HL-60 (cell line): ENCODE measurements around the gene ATP6V1G1.
A peak's percentile ranks its signal among the peaks of the same experiment; 100 is the strongest.

Source experiments
- DNase-seq, 2 experiments: peaks; one replicate each; pipeline ENCODE4 v3.0.0-alpha.2; 2010 to 2020; ENCODE audit warnings: low read depth in 1 of 2, low spot score in 1 of 2
- H3K27ac ChIP-seq: fragments of 250-450 bp; sonication (Bioruptor Pico); replicated peaks from 2 replicates; pipeline ENCODE4 v1.5.1; 2020; ENCODE audit warnings: mild to moderate bottlenecking, moderate library complexity
- H3K27me3 ChIP-seq: fragments of 250-450 bp; sonication (Bioruptor Pico); 2 replicates; pipeline ENCODE4 v1.5.1; 2021; ENCODE audit warnings: mild to moderate bottlenecking, moderate library complexity; ENCODE audit not compliant: insufficient read depth, poor library complexity, severe bottlenecking
- H3K4me3 ChIP-seq: replicated peaks from 2 replicates; pipeline ENCODE4 v1.5.1; 2011; ENCODE audit warnings: mild to moderate bottlenecking, control low read depth, low read length; ENCODE audit not compliant: insufficient read depth
- CTCF ChIP-seq: IDR thresholded peaks from one replicate; pipeline ENCODE4 v1.5.1; 2011; ENCODE audit warnings: low read length, control low read depth, inconsistent platforms; ENCODE audit not compliant: insufficient read depth
- GABPA ChIP-seq: IDR thresholded peaks from 2 replicates; pipeline ENCODE4 v1.6.1; 2012; ENCODE audit warnings: low read depth
- POLR2AphosphoS5 ChIP-seq: IDR thresholded peaks from 2 replicates; pipeline ENCODE4 v1.6.1; 2012; ENCODE audit warnings: low read depth
- REST ChIP-seq: IDR thresholded peaks from 2 replicates; pipeline ENCODE4 v1.6.1; 2012; ENCODE audit warnings: low read depth; ENCODE audit not compliant: insufficient replicate concordance
- SPI1 ChIP-seq: IDR thresholded peaks from 2 replicates; pipeline ENCODE4 v1.6.1; 2012; ENCODE audit warnings: low read depth, mild to moderate bottlenecking, borderline replicate concordance

ATP6V1G1 gene

DNA sequence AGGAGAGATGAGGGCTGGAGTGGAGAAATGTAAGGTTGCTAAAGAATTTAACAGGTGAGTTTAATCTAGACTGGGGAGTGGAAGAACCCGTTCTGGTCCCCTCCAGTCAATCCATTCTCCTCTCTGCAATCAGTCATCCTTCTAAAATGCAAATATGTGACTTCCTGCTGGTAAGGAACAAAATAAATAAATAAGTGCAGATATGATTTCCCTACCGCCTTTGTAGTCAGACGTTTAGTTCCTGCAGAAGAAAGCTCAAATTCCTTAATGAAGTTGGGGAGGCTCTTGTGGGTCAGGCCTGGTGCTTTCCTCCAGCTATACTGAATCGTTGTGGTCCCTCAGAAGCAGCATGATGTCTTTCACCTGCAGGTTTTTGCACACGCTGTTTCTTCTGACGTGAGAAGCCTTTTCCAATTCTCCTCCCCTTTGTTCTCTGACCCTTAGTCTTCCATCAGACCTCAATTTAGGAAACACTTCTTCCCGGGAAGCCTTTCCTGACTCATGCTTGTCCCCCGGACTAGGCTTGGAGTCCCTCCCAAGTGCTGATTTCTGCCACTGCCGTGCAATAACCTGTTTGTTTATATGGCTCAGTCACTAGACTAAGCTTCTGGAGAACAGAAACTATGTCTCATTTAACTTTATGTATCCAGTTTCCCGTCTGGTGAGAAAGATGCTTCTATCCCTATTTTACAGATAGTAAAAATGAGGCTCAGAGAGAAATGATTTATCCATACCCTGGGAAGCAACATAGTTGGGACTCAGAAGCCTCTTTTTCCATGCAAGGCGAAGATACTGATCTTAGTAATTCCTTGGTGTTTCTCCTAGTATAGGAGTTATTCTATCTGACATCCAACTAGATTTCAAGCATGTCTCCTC is 1.3 kb downstream of the ATP6V1G1 start:
- DNase-seq, result no peak
- no peaks in the 10 kb centered on the region for H3K27me3 ChIP-seq
- TF ChIP-seq REST (no peak), SPI1 (no peak), GABPA (no peak), POLR2AphosphoS5 (no peak), CTCF (no peak)
- H3K4me3 ChIP-seq, result peak overlapping the region; percentile 90
- peak overlapping the region; percentile 91 for H3K27ac ChIP-seq

DNA sequence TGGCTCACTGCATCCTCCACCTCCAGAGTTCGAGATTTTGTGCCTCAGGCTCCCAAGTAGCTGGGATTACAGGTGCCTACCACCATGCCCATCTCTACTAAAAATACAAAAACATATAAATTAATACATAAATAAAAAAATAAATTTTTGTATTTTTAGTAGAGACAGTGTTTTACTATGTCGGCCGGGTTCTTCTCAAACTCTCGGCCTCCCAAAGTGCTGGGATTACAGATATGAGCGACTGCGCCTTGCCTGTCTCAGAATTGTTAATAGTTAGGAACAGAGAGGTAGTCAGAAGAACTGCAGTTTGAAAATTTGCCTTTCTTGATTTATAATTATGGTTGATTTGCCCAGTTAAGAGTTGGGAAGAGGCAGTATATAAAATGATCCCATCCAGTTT is 2.8 kb downstream of the ATP6V1G1 start:
- no peak overlapping the region for H3K27ac ChIP-seq
- H3K27me3 ChIP-seq, result no peaks in the 10 kb centered on the region
- no peak for DNase-seq
- H3K4me3 ChIP-seq, result no peak overlapping the region
- TF ChIP-seq POLR2AphosphoS5 (no peak), SPI1 (no peak), REST (no peak), CTCF (no peak), GABPA (no peak)

GRCh38 chr9:114591291-114591787 is 3.8 kb downstream of the ATP6V1G1 start:
- no peaks in the 10 kb centered on the region for H3K27me3 ChIP-seq
- peak overlapping the region; percentile 38 for H3K27ac ChIP-seq
- TF ChIP-seq POLR2AphosphoS5, result no peak
- no peak for TF ChIP-seq GABPA
- no peak for TF ChIP-seq CTCF
- no peak for TF ChIP-seq REST
- no peak for TF ChIP-seq SPI1
- no peak for DNase-seq
- peak overlapping the region; percentile 22 for H3K4me3 ChIP-seq
